ENCODE results near the gene B4GALNT1. TPM values are rescaled to one million over a fixed set of nuclear protein-coding genes. Genes with fewer than 3 reads are reported as not detected.

The B4GALNT1 gene
- total RNA-seq, 4 donors from 2014 or later = 0.19 to 1.7 (median 0.26) TPM

DNA sequence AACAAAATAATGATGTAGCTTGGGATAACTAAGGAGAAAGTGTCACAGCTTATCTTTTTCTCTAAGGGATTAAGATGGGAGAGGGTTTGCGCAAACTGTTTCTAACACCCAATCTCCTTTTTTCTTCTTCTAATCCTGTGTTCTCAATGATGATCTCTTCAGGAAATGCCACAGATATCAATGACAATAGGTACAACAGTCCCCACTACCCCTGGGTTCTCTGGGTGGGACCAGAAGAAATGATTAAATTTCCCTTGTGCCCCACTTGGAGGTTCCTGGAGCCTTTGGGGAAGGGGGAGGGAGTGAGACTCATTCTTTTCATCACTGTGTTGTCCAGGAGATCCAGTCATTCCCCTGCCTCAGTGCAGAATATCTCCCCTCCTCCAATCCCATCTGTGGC lies 50.6 kb downstream of the B4GALNT1 start:
- H3K4me3 ChIP-seq (ENCODE audit: low read depth, poor library complexity, severe bottlenecking) = no peak overlapping the region
- intact Hi-C loops (cut with DNase I; ENCODE audit: low total_unique reads) = loop anchor here (5.0 to 10.0 kb wide), 2 partner anchors 40 to 322 kb away; no protein-coding TSS in a partner anchor
- 97% methylated on average over 1 of the region's 1 CpG for WGBS, 2 donors
- no peak for TF ChIP-seq POLR2A (IDR thresholded peaks at IDR 0.05)
- TF ChIP-seq, protein P1, sequence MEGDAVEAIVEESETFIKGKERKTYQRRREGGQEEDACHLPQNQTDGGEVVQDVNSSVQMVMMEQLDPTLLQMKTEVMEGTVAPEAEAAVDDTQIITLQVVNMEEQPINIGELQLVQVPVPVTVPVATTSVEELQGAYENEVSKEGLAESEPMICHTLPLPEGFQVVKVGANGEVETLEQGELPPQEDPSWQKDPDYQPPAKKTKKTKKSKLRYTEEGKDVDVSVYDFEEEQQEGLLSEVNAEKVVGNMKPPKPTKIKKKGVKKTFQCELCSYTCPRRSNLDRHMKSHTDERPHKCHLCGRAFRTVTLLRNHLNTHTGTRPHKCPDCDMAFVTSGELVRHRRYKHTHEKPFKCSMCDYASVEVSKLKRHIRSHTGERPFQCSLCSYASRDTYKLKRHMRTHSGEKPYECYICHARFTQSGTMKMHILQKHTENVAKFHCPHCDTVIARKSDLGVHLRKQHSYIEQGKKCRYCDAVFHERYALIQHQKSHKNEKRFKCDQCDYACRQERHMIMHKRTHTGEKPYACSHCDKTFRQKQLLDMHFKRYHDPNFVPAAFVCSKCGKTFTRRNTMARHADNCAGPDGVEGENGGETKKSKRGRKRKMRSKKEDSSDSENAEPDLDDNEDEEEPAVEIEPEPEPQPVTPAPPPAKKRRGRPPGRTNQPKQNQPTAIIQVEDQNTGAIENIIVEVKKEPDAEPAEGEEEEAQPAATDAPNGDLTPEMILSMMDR (IDR thresholded peaks at IDR 0.05) = no peak
- no peak for DNase-seq (ENCODE audit: low spot score in 2 of 2)

DNA sequence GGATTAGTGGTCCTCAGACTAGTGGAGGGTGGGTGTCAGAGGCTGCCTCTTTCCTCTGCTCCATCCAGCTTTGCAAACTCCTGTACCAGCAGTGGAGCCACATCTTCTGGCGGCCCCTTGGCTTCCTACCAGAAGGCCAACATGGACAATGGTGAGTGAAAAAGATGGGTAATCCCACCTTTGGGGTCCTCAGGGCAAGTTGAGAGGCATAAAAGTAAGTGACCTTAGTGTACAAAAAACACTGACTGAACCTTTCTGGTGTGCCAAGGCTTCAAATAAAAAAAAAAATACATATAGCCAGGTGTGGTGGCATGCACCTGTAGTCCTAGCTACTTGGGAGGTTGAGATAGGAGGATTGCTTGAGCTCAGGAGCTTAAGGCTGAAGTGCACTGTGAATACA lies 51.2 kb downstream of the B4GALNT1 start:
- 87 to 100% methylated on average over 1 of the region's 1 CpG for WGBS, 2 donors
- intact Hi-C loops (cut with DNase I; ENCODE audit: low total_unique reads) = loop anchor here (5.0 to 10.0 kb wide), 2 partner anchors 40 to 323 kb away; no protein-coding TSS in a partner anchor
- no peak for DNase-seq (ENCODE audit: low spot score in 2 of 2)
- H3K4me3 ChIP-seq (ENCODE audit: low read depth, poor library complexity, severe bottlenecking) = no peak overlapping the region
- TF ChIP-seq, protein P1 (IDR thresholded peaks at IDR 0.05) = no peak
- no peak for TF ChIP-seq POLR2A (IDR thresholded peaks at IDR 0.05)

DNA sequence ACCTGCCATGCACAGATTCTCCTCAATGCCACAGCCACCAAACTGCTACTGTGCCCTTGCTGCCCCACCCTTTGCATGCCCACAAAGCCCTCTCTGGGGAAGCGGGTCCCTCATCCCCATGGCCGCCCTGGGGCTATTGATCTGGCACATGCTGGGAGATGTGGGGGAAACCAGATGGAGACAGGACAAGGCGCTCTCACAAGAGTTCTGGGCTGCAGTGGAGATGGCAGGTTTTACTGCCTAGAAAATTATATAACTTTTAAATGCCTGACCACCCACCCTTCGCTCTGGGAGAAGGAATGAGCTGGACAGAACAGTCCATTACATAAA lies 52.6 kb downstream of the B4GALNT1 start:
- no peak for DNase-seq (ENCODE audit: low spot score in 2 of 2)
- WGBS, 2 donors = 79 to 93% methylated on average over 4 of the region's 4 CpGs
- intact Hi-C loops (cut with DNase I; ENCODE audit: low total_unique reads) = loop anchor here (5.0 to 10.0 kb wide), 2 partner anchors 42 to 324 kb away; no protein-coding TSS in a partner anchor
- no peak overlapping the region for H3K4me3 ChIP-seq (ENCODE audit: low read depth, poor library complexity, severe bottlenecking)
- TF ChIP-seq, protein P1 (IDR thresholded peaks at IDR 0.05) = no peak
- TF ChIP-seq POLR2A (IDR thresholded peaks at IDR 0.05) = no peak

DNA sequence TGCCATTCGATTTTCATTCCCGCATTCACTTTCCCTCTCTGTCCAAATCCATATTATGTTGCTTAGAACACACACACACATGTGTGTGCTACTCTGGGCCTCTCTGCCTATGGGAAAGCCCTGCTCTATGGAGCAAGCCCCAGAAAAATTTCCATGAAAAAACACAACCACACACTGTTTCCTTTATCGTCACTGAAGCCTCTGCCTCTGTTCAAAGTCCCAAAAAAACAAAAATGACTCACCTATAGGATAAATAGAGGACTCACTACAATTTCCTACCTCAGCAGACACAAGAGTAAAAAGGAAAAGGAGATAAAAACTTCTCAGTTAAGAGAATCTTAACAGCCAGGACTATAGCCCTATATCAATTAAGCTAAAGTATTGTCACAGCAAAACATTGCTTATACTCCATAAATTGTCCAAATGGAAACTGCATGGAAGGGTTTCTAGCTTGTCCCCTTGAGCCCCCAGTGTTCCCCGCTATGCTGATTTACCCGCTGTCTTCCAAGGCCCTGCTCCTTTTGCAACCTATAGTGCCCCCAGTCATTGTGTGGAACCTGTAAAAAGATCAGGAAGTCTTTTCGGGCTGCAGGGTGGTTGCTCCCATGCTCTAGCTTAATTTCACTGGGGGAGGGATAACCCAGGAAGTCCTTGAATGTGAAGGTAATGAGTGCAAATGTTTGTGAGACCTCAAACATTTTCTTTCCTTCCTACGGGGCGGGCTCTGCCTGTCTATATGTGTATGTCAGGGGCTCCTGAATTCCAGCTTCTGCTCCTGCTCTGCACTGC lies 53.1 kb downstream of the B4GALNT1 start:
- no peak for DNase-seq (ENCODE audit: low spot score in 2 of 2)
- H3K4me3 ChIP-seq (ENCODE audit: low read depth, poor library complexity, severe bottlenecking) = no peak overlapping the region
- 88 to 90% methylated on average over 8 of the region's 8 CpGs for WGBS, 2 donors
- no peak for TF ChIP-seq POLR2A (IDR thresholded peaks at IDR 0.05)
- TF ChIP-seq, protein P1 (IDR thresholded peaks at IDR 0.05) = no peak
- intact Hi-C loops (cut with DNase I; ENCODE audit: low total_unique reads) = loop anchor here (5.0 to 10.0 kb wide), 2 partner anchors 42 to 325 kb away; no protein-coding TSS in a partner anchor

DNA sequence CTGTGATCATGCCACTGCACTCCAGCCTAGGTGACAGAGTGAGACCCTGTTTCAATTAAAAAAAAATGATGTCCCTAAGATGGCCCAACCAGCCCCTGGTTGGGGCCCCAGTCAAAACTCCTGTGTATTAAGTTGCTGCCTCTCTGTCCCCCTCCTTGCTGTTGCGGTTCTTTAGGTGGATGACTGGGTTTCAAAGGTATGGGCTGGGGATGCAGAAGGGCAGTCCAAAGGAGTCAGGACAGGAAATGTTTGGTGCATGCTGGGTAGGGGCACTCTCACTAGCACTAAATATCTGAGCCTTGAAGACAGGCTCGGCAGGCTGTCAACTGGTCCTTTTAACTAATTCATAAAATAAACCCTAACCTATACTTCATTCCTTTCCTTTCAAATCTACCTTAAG lies 54.0 kb downstream of the B4GALNT1 start:
- no peak for DNase-seq (ENCODE audit: low spot score in 2 of 2)
- intact Hi-C loops (cut with DNase I; ENCODE audit: low total_unique reads) = no loop called here
- H3K4me3 ChIP-seq (ENCODE audit: low read depth, poor library complexity, severe bottlenecking) = no peak overlapping the region
- 83 to 85% methylated on average over 2 of the region's 2 CpGs for WGBS, 2 donors
- TF ChIP-seq POLR2A (IDR thresholded peaks at IDR 0.05) = no peak
- TF ChIP-seq, protein P1 (IDR thresholded peaks at IDR 0.05) = no peak
